GM12892 (cell line): Measurements from ENCODE around the gene RXRA.

Experiments
- POLR2A ChIP-seq: IDR thresholded peaks from 2 replicates; pipeline ENCODE4 v1.6.1; 2011; ENCODE audit warnings: low read depth, low read length, control low read depth
- POLR2AphosphoS5 ChIP-seq: IDR thresholded peaks from 2 replicates; pipeline ENCODE4 v1.6.1; 2011; ENCODE audit warnings: low read depth, low read length, control low read depth
- TAF1 ChIP-seq: IDR thresholded peaks from 2 replicates; pipeline ENCODE4 v1.6.1; 2011; ENCODE audit warnings: low read depth, mild to moderate bottlenecking, control low read depth, low read length, borderline replicate concordance

DNA sequence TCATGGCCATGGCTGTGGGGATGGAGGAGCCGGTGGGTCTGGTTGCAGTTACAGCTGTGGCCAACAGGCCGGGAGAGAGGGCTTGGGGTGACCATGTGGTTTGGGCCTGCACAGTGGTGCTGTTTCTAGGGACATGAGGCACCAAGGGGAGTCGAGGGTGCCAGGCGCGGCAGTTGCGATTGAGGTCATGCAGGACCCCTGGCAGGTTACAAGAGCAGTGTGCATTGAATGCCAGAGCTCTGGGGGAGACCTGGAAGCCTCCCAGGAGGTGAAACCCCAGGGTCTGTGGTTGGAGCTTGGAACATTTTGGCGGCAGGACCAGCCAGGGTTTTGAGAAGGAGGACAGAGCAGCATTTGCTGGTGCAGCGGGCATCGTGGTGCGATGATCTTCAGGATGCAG, 21.7 kb downstream of the RXRA start:
- TF ChIP-seq POLR2AphosphoS5: no peak
- no peak for TF ChIP-seq POLR2A
- TF ChIP-seq TAF1: no peak
